ENCODE data around the gene NOPCHAP1. TPM values are rescaled to one million over a fixed set of nuclear protein-coding genes. Genes with fewer than 3 reads are reported as not detected.

NOPCHAP1 gene
- total RNA-seq, 1 donor from 2014 or later: 17.1 TPM

DNA sequence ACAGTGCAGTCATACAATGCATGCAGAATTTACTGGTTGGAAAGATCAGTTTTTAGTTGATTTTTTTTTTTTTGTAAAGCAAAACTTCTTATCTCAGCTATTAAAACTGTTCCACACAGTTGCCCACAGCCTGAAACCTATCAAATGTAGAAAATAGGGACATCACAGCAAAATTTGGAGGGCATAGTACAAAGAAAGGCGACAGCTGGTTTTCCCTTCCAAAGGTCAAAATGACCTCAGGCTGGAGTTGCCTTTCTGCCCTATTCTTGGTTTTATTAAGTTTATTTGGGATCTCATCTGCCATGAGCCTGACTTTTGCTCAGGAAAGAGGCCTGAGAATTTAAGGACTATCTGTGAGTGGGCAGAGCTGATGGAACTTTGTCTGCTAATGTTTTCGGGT lies 28.5 kb downstream of the NOPCHAP1 start:
- no peak overlapping the region for H3K27ac Mint-ChIP-seq

DNA sequence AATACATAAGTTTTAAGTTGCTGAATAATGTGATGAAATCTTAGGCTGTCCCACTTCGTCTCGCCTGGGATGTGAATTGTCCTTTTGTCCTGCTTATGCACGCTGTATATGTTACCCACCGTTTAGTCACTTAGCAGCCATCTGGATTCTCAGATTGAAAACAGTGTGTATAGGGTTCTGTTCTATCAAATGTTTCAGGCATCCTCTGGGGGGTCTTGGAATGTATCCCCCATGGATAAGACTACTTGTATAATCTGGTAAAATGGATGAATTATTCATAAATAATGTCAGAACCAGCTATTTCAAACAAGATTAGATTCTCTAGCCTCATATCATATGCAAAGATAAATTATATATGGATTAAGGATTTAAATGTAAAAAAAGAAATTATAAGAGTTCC lies 29.4 kb downstream of the NOPCHAP1 start:
- Mint-ChIP-seq H3K4me3 (no peak overlapping the region), H3K27ac (no peak overlapping the region), H3K36me3 (peaks cover 38% of the 10 kb centered on the region), H3K27me3 (ENCODE audit: low read depth) (no peaks in the 10 kb centered on the region), H3K4me1 (peaks cover 6% of the 10 kb centered on the region), H3K9me3 (peaks cover 20% of the 10 kb centered on the region)
- no peak for DNase-seq (ENCODE audit: low spot score in 2 of 2, unreplicated experiment in 2 of 2)
- TF ChIP-seq, protein P1, sequence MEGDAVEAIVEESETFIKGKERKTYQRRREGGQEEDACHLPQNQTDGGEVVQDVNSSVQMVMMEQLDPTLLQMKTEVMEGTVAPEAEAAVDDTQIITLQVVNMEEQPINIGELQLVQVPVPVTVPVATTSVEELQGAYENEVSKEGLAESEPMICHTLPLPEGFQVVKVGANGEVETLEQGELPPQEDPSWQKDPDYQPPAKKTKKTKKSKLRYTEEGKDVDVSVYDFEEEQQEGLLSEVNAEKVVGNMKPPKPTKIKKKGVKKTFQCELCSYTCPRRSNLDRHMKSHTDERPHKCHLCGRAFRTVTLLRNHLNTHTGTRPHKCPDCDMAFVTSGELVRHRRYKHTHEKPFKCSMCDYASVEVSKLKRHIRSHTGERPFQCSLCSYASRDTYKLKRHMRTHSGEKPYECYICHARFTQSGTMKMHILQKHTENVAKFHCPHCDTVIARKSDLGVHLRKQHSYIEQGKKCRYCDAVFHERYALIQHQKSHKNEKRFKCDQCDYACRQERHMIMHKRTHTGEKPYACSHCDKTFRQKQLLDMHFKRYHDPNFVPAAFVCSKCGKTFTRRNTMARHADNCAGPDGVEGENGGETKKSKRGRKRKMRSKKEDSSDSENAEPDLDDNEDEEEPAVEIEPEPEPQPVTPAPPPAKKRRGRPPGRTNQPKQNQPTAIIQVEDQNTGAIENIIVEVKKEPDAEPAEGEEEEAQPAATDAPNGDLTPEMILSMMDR (IDR thresholded peaks at IDR 0.05; ENCODE audit: unreplicated experiment): no peak

More for the DNA sequence above, 28.5 kb downstream of the NOPCHAP1 start:
- H3K9me3 Mint-ChIP-seq: peaks cover 29% of the 10 kb centered on the region
- H3K4me3 Mint-ChIP-seq: no peak overlapping the region
- TF ChIP-seq, protein P1 (IDR thresholded peaks at IDR 0.05; ENCODE audit: unreplicated experiment): no peak
- H3K4me1 Mint-ChIP-seq: no peaks in the 10 kb centered on the region
- no peak for DNase-seq (ENCODE audit: low spot score in 2 of 2, unreplicated experiment in 2 of 2)
- H3K36me3 Mint-ChIP-seq: peaks cover 47% of the 10 kb centered on the region
- H3K27me3 Mint-ChIP-seq (ENCODE audit: low read depth): no peaks in the 10 kb centered on the region

DNA sequence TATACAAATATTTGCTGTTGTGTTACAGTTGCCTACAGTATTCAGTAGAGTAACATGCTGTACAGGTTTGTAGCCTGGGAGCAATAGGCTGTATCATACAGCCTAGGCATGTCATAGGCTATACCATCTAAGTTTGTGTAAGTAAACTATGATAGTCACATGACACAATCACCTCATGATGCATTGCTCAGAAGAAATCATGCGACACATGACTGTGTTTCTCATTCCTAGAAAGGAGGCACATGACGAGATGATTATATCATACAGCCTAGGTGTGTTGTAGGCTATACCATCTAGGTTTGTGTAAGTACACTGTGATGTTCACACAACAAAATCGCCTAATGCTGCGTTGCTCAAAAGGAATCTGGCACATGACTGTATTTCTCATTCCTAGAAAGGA lies 31.9 kb downstream of the NOPCHAP1 start:
- H3K4me3 Mint-ChIP-seq: no peak overlapping the region
- H3K4me1 Mint-ChIP-seq: peaks cover 11% of the 10 kb centered on the region
- peaks cover 13% of the 10 kb centered on the region for H3K36me3 Mint-ChIP-seq
- TF ChIP-seq, protein P1 (IDR thresholded peaks at IDR 0.05; ENCODE audit: unreplicated experiment): no peak
- DNase-seq (ENCODE audit: low spot score in 2 of 2, unreplicated experiment in 2 of 2): no peak
- H3K27me3 Mint-ChIP-seq (ENCODE audit: low read depth): no peaks in the 10 kb centered on the region
- no peaks in the 10 kb centered on the region for H3K9me3 Mint-ChIP-seq
- no peak overlapping the region for H3K27ac Mint-ChIP-seq

DNA sequence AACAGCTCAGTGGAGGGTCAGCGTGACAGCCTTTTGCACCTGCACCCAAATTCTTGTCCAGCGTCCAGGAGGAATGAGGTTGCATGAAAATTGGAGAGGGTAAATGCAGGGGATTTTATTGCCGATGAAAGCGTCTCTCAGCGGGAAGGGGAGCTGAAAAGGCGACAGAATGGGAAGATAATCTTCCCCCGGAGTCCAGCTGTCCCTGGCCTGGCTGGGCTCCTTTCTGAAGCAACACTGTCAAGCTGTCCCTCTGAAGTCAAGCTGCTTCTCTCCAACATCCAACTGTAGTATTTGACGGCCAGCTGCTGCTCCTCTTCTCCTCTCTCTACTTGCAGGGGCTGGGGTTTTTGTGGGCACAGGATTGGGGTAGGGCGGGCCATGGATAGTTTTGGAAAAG lies 32.7 kb downstream of the NOPCHAP1 start:
- Mint-ChIP-seq H3K27ac (no peak overlapping the region), H3K9me3 (no peaks in the 10 kb centered on the region), H3K27me3 (ENCODE audit: low read depth) (no peaks in the 10 kb centered on the region), H3K4me3 (no peak overlapping the region), H3K36me3 (peaks cover 9% of the 10 kb centered on the region), H3K4me1 (peaks cover 11% of the 10 kb centered on the region)
- TF ChIP-seq, protein P1 (IDR thresholded peaks at IDR 0.05; ENCODE audit: unreplicated experiment): no peak
- DNase-seq (ENCODE audit: low spot score in 2 of 2, unreplicated experiment in 2 of 2): no peak

DNA sequence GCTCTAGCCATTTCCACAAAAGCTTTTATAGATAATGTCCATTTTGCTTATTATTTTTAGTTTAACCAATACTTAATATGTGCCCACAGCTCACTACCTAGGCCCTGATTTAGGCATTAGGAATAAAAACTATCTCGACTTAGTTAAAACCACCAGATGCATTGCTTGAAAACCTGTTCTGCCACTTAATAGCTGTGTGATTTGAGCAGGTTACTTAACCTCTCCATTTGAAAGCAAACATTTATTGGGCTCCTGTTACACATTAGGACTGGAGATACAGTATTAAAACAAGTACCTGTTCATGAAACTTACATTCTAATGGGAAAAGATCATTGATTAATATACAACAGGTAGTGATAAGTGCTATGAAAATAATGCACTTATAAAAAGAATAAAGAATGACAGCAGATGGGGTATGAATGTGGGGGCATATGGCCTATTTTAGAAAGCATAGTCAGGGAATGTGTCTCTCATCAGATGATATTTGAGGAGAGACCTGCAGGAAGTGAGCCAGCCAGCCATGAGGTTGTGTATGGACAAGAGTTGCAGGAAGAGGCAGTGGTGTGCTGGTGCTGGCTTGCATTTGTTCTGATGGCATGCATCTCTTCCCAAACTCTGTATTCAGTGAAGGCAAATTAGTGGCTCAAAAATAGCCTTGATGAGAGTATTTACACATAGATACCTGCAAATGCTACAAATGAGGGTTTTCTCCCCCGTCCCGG lies 34.3 kb downstream of the NOPCHAP1 start:
- peaks cover 3% of the 10 kb centered on the region for H3K36me3 Mint-ChIP-seq
- no peaks in the 10 kb centered on the region for H3K27me3 Mint-ChIP-seq (ENCODE audit: low read depth)
- H3K4me3 Mint-ChIP-seq: no peak overlapping the region
- DNase-seq (ENCODE audit: low spot score in 2 of 2, unreplicated experiment in 2 of 2): no peak
- H3K4me1 Mint-ChIP-seq: peaks cover 22% of the 10 kb centered on the region
- H3K9me3 Mint-ChIP-seq: no peaks in the 10 kb centered on the region
- TF ChIP-seq, protein P1 (IDR thresholded peaks at IDR 0.05; ENCODE audit: unreplicated experiment): no peak
- H3K27ac Mint-ChIP-seq: no peak overlapping the region

Measured in mesothelial cell of epicardium (in vitro differentiated cells).